ENCODE measurements around the gene CPSF7.
A peak's percentile ranks its signal among the peaks of the same experiment; 100 is the strongest.
"Not testable (repeated sequence)": the region's sequence is repeated elsewhere in the genome, so short reads cannot be mapped to it uniquely, and the experiment has no call there.

The CPSF7 gene

GRCh38 chr11:61442616-61443015 is 12.8 kb upstream of the CPSF7 start:
- Histone ChIP-seq H4K8ac (ENCODE audit: low read depth, low read length) (no peak overlapping the region), H2AK5ac (ENCODE audit: low read depth, low read length) (no peak overlapping the region), H3K9me3 (replicated peaks in 1 of 2; ENCODE audit: control insufficient read depth in 2 of 2, insufficient read depth in 1 of 2, low read depth in 1 of 2, low read length in 2 of 2) (peaks cover 0 to 8% of the 10 kb centered on the region in 2 donors), H3K4me3 (ENCODE audit: low read length in 2 of 2) (no peak overlapping the region), H3K36me3 (replicated peaks in 1 of 2; ENCODE audit: control insufficient read depth in 2 of 2, insufficient read depth in 2 of 2, low read length in 2 of 2) (peaks cover 35 to 93% of the 10 kb centered on the region in 2 donors), H2BK12ac (ENCODE audit: low read length) (no peak overlapping the region), H3K9ac (ENCODE audit: low read depth, low read length, poor library complexity) (no peak overlapping the region), H3K4me2 (ENCODE audit: insufficient read depth, low read length, poor library complexity, severe bottlenecking) (no peak overlapping the region), H3K4me1 (ENCODE audit: control insufficient read depth in 2 of 2, insufficient read depth in 1 of 2, low read depth in 1 of 2, low read length in 2 of 2) (peaks cover 3 to 7% of the 10 kb centered on the region in 2 donors), H3K4ac (ENCODE audit: low read length) (no peak overlapping the region), H2BK15ac (ENCODE audit: low read length) (no peak overlapping the region), H3K79me1 (ENCODE audit: low read depth, low read length) (peaks cover 4% of the 10 kb centered on the region), H3K27me3 (ENCODE audit: control insufficient read depth in 3 of 3, insufficient read depth in 3 of 3, low read depth in 1 of 3, low read length in 3 of 3) (no peaks in the 10 kb centered on the region), H3K23ac (ENCODE audit: low read depth, low read length, poor library complexity) (no peak overlapping the region), H2BK120ac (ENCODE audit: low read depth, low read length) (no peak overlapping the region), H4K91ac (ENCODE audit: low read depth, low read length, poor library complexity) (no peak overlapping the region), H2BK5ac (ENCODE audit: low read length) (no peak overlapping the region), H3K27ac (replicated peaks; ENCODE audit: low read length) (no peak overlapping the region), H3K18ac (ENCODE audit: low read length) (no peak overlapping the region), H3K14ac (ENCODE audit: low read length) (no peak overlapping the region), H2AFZ (ENCODE audit: low read length) (no peak overlapping the region)
- DNase-seq (ENCODE audit: low spot score) = no peak
- no CpG with 5 or more reads among the region's 6 CpGs for WGBS, 2 donors (ENCODE audit: extremely low coverage in 2 of 2, insufficient read length in 2 of 2, insufficient replicate concordance in 1 of 2)

- H3K4me3 ChIP-seq (ENCODE audit: low read length in 2 of 2) = no peak overlapping the region
- H2BK120ac ChIP-seq (ENCODE audit: low read depth, low read length) = no peak overlapping the region
- no peak overlapping the region for H3K9ac ChIP-seq (ENCODE audit: low read depth, low read length, poor library complexity)
- no peak overlapping the region for H3K4me2 ChIP-seq (ENCODE audit: insufficient read depth, low read length, poor library complexity, severe bottlenecking)
- peaks cover 0 to 2% of the 10 kb centered on the region in 2 donors for H3K4me1 ChIP-seq (ENCODE audit: control insufficient read depth in 2 of 2, insufficient read depth in 1 of 2, low read depth in 1 of 2, low read length in 2 of 2)
- H4K8ac ChIP-seq (ENCODE audit: low read depth, low read length) = no peak overlapping the region
- H2BK5ac ChIP-seq (ENCODE audit: low read length) = no peak overlapping the region
- H2AFZ ChIP-seq (ENCODE audit: low read length) = no peak overlapping the region
- no peak overlapping the region for H4K91ac ChIP-seq (ENCODE audit: low read depth, low read length, poor library complexity)
- peaks cover 6% of the 10 kb centered on the region for H3K79me1 ChIP-seq (ENCODE audit: low read depth, low read length)
- no peak overlapping the region for H2BK12ac ChIP-seq (ENCODE audit: low read length)
- H3K27ac ChIP-seq (replicated peaks; ENCODE audit: low read length) = no peak overlapping the region
- no peak overlapping the region for H3K23ac ChIP-seq (ENCODE audit: low read depth, low read length, poor library complexity)
- H2AK5ac ChIP-seq (ENCODE audit: low read depth, low read length) = no peak overlapping the region
- peaks cover 0 to 16% of the 10 kb centered on the region in 2 donors for H3K9me3 ChIP-seq (replicated peaks in 1 of 2; ENCODE audit: control insufficient read depth in 2 of 2, insufficient read depth in 1 of 2, low read depth in 1 of 2, low read length in 2 of 2)
- no peak for DNase-seq (ENCODE audit: low spot score)
- H3K14ac ChIP-seq (ENCODE audit: low read length) = no peak overlapping the region
- no peaks in the 10 kb centered on the region for H3K27me3 ChIP-seq (ENCODE audit: control insufficient read depth in 3 of 3, insufficient read depth in 3 of 3, low read depth in 1 of 3, low read length in 3 of 3)
- no peak overlapping the region for H3K4ac ChIP-seq (ENCODE audit: low read length)
- no CpG with 5 or more reads among the region's 1 CpG for WGBS, 2 donors (ENCODE audit: extremely low coverage in 2 of 2, insufficient read length in 2 of 2, insufficient replicate concordance in 1 of 2)
- H3K36me3 ChIP-seq (replicated peaks in 1 of 2; ENCODE audit: control insufficient read depth in 2 of 2, insufficient read depth in 2 of 2, low read length in 2 of 2) = peaks cover 30 to 82% of the 10 kb centered on the region in 2 donors
- H2BK15ac ChIP-seq (ENCODE audit: low read length) = no peak overlapping the region
- no peak overlapping the region for H3K18ac ChIP-seq (ENCODE audit: low read length)
Observed at GRCh38 chr11:61439615-61440014, 9.8 kb upstream of the CPSF7 start.

- Histone ChIP-seq H3K23ac (ENCODE audit: low read depth, low read length, poor library complexity) (no peak overlapping the region), H3K27ac (replicated peaks; ENCODE audit: low read length) (no peak overlapping the region), H3K4me3 (ENCODE audit: low read length in 2 of 2) (no peak overlapping the region), H2BK120ac (ENCODE audit: low read depth, low read length) (no peak overlapping the region), H4K91ac (ENCODE audit: low read depth, low read length, poor library complexity) (no peak overlapping the region), H3K79me1 (ENCODE audit: low read depth, low read length) (peaks cover 2% of the 10 kb centered on the region), H2AFZ (ENCODE audit: low read length) (no peak overlapping the region), H3K9me3 (replicated peaks in 1 of 2; ENCODE audit: control insufficient read depth in 2 of 2, insufficient read depth in 1 of 2, low read depth in 1 of 2, low read length in 2 of 2) (peaks cover 0 to 12% of the 10 kb centered on the region in 2 donors), H4K8ac (ENCODE audit: low read depth, low read length) (no peak overlapping the region), H3K14ac (ENCODE audit: low read length) (no peak overlapping the region), H3K4ac (ENCODE audit: low read length) (no peak overlapping the region), H3K27me3 (ENCODE audit: control insufficient read depth in 3 of 3, insufficient read depth in 3 of 3, low read depth in 1 of 3, low read length in 3 of 3) (no peaks in the 10 kb centered on the region), H2BK15ac (ENCODE audit: low read length) (no peak overlapping the region), H3K18ac (ENCODE audit: low read length) (no peak overlapping the region), H2BK12ac (ENCODE audit: low read length) (no peak overlapping the region), H3K9ac (ENCODE audit: low read depth, low read length, poor library complexity) (no peak overlapping the region), H3K36me3 (replicated peaks in 1 of 2; ENCODE audit: control insufficient read depth in 2 of 2, insufficient read depth in 2 of 2, low read length in 2 of 2) (peaks cover 29 to 79% of the 10 kb centered on the region in 2 donors), H2BK5ac (ENCODE audit: low read length) (no peak overlapping the region), H3K4me2 (ENCODE audit: insufficient read depth, low read length, poor library complexity, severe bottlenecking) (no peak overlapping the region), H3K4me1 (ENCODE audit: control insufficient read depth in 2 of 2, insufficient read depth in 1 of 2, low read depth in 1 of 2, low read length in 2 of 2) (peaks cover 0 to 2% of the 10 kb centered on the region in 2 donors), H2AK5ac (ENCODE audit: low read depth, low read length) (no peak overlapping the region)
- WGBS, 2 donors (ENCODE audit: extremely low coverage in 2 of 2, insufficient read length in 2 of 2, insufficient replicate concordance in 1 of 2) = no CpG with 5 or more reads among the region's 5 CpGs
- no peak for DNase-seq (ENCODE audit: low spot score)
Observed at GRCh38 chr11:61437496-61437895, 7.7 kb upstream of the CPSF7 start.

- not testable (repeated sequence) for H4K8ac ChIP-seq (ENCODE audit: low read depth, low read length); H2BK120ac ChIP-seq (ENCODE audit: low read depth, low read length); H3K79me1 ChIP-seq (ENCODE audit: low read depth, low read length); H4K91ac ChIP-seq (ENCODE audit: low read depth, low read length, poor library complexity); H3K4me1 ChIP-seq (ENCODE audit: control insufficient read depth in 2 of 2, insufficient read depth in 1 of 2, low read depth in 1 of 2, low read length in 2 of 2); H2BK5ac ChIP-seq (ENCODE audit: low read length); H3K23ac ChIP-seq (ENCODE audit: low read depth, low read length, poor library complexity); H3K9me3 ChIP-seq (replicated peaks in 1 of 2; ENCODE audit: control insufficient read depth in 2 of 2, insufficient read depth in 1 of 2, low read depth in 1 of 2, low read length in 2 of 2); H3K27ac ChIP-seq (replicated peaks; ENCODE audit: low read length); H2AFZ ChIP-seq (ENCODE audit: low read length); H2AK5ac ChIP-seq (ENCODE audit: low read depth, low read length); H3K27me3 ChIP-seq (ENCODE audit: control insufficient read depth in 3 of 3, insufficient read depth in 3 of 3, low read depth in 1 of 3, low read length in 3 of 3); H3K14ac ChIP-seq (ENCODE audit: low read length); H3K4ac ChIP-seq (ENCODE audit: low read length); H2BK12ac ChIP-seq (ENCODE audit: low read length); H2BK15ac ChIP-seq (ENCODE audit: low read length); DNase-seq (ENCODE audit: low spot score); H3K18ac ChIP-seq (ENCODE audit: low read length); H3K9ac ChIP-seq (ENCODE audit: low read depth, low read length, poor library complexity)
- Histone ChIP-seq H3K4me3 (ENCODE audit: low read length in 2 of 2) (peak overlapping the region in 1 of 2 donors; percentile 60), H3K36me3 (replicated peaks in 1 of 2; ENCODE audit: control insufficient read depth in 2 of 2, insufficient read depth in 2 of 2, low read length in 2 of 2) (peaks cover 17 to 59% of the 10 kb centered on the region in 2 donors), H3K4me2 (ENCODE audit: insufficient read depth, low read length, poor library complexity, severe bottlenecking) (peak overlapping the region; percentile 11)
- WGBS, 2 donors (ENCODE audit: extremely low coverage in 2 of 2, insufficient read length in 2 of 2, insufficient replicate concordance in 1 of 2) = no CpG with 5 or more reads among the region's 10 CpGs
Observed at GRCh38 chr11:61430839-61431238, 1.1 kb upstream of the CPSF7 start.

Data from neuronal stem cell (in vitro differentiated cells).